DOHH2 (cell line): ENCODE results near the gene PSMC4.

Experiments used
- CTCF ChIP-seq: fragments of 200-600 bp; sonication (generic); IDR thresholded peaks from one replicate; pipeline ENCODE4 v1.5.1; 2014; ENCODE audit warnings: antibody characterized with exemption, mild to moderate bottlenecking, low read depth, low read length; ENCODE audit not compliant: poor library complexity, severe bottlenecking
- EZH2phosphoT487 ChIP-seq: fragments of 200-600 bp; sonication (generic); IDR thresholded peaks from 2 replicates; pipeline ENCODE4 v1.6.1; 2017; ENCODE audit warnings: borderline replicate concordance, mild to moderate bottlenecking, antibody characterized with exemption, low read length, moderate library complexity, mixed read lengths

- TF ChIP-seq CTCF (no peak), EZH2phosphoT487 (no peak)
Observed at GRCh38 chr19:40026597-40026970, 55.6 kb downstream of the PSMC4 start.
